Stomach (tissue), 9 donors: ENCODE data around the gene PITPNM1. TPM values are rescaled to one million over a fixed set of nuclear protein-coding genes. Genes with fewer than 3 reads are reported as not detected.

Experiments
- DNase-seq, 2 donors: peaks; one replicate each; pipeline versions ENCODE4 v3.0.0 to v3.0.0-alpha.2; 2013 to 2019
- H3K27ac ChIP-seq, 5 donors: fragments of 200-600 bp in 4 of 5; sonication (generic) in 4 of 5; one replicate each; pipeline ENCODE4 v1.5.1; 2013 to 2019; ENCODE audit warnings: mild to moderate bottlenecking in 1 of 5, moderate library complexity in 1 of 5
- H3K27me3 ChIP-seq, 3 donors: fragments of 200-600 bp; sonication (generic); one replicate each; pipeline ENCODE4 v1.5.1; 2017 to 2019; ENCODE audit warnings: mixed run types in 1 of 3
- H3K36me3 ChIP-seq, 4 donors: fragments of 200-600 bp; sonication (generic); 1 replicate in 3 of 4; 2 replicates in 1 of 4; pipeline ENCODE4 v1.5.1; 2016 to 2019
- H3K4me1 ChIP-seq, 4 donors: fragments of 200-600 bp; sonication (generic); one replicate each; pipeline ENCODE4 v1.5.1; 2016 to 2019
- H3K4me3 ChIP-seq, 4 donors: fragments of 200-600 bp; sonication (generic) in 3 of 4; one replicate each; pipeline ENCODE4 v1.5.1; 2016 to 2019; ENCODE audit warnings: mild to moderate bottlenecking in 1 of 4
- H3K9me3 ChIP-seq, 4 donors: fragments of 200-600 bp; sonication (generic); one replicate each; pipeline ENCODE4 v1.5.1; 2016 to 2019
- EP300 ChIP-seq: sonication (generic); formaldehyde crosslinking; IDR thresholded peaks from one replicate; pipeline ENCODE4 v1.6.1; 2017; ENCODE audit warnings: antibody characterized with exemption
- POLR2A ChIP-seq, 4 donors: fragments of 450-650 bp; IDR thresholded peaks; one replicate each; pipeline ENCODE4 v1.6.1; 2016; ENCODE audit warnings: antibody characterized with exemption in 4 of 4, control low read depth in 2 of 4, mild to moderate bottlenecking in 1 of 4, moderate library complexity in 1 of 4
- POLR2AphosphoS5 ChIP-seq, 3 donors: sonication (generic); formaldehyde crosslinking; IDR thresholded peaks; one replicate each; pipeline ENCODE4 v1.6.1; 2016; ENCODE audit warnings: antibody characterized with exemption in 3 of 3
- WGBS, 5 donors: extraction: QIAGEN DNeasy Blood & Tissue Kit in 3 of 5; methylation state at CpG; one replicate each; pipeline versions ENCODE4 v1.1.5 to v1.1.7; 2013 to 2018; 5-methylcytosine and 5-hydroxymethylcytosine counted together
- intact Hi-C: fragments of 100-400 bp; cut with DNase I; formaldehyde crosslinking; loops from one replicate; pipeline ENCODE4 v1.15.1; 2023; ENCODE audit warnings: low total_unique reads
- polyA plus RNA-seq, 3 donors: library from polyadenylated mRNA; stranded (reverse); fragments of 200-250 nt; gene quantifications; one replicate each; pipeline ENCODE4 v1.2.3, GENCODE V29; 2013
- total RNA-seq, 5 donors: library from RNA; depleted of rRNA; stranded (reverse); fragments of >200 nt; gene quantifications; one replicate each; pipeline versions ENCODE4 v1.1.0 to v1.2.3, GENCODE V29; 2014 to 2016
- TF ChIP-seq, protein P1 (sequence below), 7 experiments: fragments of 450-650 bp in 4 of 7; fragments of 200-600 bp in 3 of 7; sonication (generic) in 3 of 7; IDR thresholded peaks; one replicate each; pipeline ENCODE4 v1.5.1; 2016 to 2019; ENCODE audit warnings: antibody characterized with exemption in 7 of 7, control low read depth in 2 of 7, mild to moderate bottlenecking in 1 of 7
- donor health status: healthy with polysubstance abuse.
- donor health status: Bipolar disorder and iron deficiency.
- donor health status: healthy.

PITPNM1 gene
- total and polyA plus RNA-seq, 8 donors: 12.3 to 133 (median 21.1) TPM

DNA sequence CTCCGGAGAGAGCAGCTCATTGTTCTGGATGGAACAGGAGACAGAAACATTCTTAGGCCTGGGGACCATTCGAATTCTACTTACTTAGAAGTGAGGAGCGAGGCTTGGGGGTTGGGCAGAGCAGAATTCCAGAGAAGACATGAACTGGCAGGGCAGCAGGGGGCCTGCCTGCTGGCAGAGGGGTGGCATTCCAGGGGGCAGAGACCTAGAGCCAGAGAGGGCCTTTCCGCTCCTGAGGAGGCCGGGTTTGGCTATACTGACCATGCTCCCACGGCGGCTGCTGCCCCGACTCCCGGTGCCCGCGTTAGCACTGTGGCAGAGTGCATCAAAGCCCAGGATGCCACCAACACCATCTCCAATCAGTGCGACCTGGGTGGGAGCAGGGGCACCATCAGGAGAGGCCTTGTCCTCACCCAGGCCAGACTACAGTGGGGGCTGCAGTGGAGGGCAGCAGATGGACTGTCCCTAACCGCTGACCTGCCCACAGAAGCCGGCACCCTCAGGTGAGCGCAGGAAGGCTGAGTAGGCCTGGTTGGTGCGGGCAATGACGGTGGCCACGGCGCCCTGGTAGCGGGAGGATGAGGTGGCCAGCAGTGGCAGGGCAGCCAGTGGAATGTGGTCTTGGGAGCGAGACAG lies 7.4 kb downstream of the PITPNM1 start:
- Histone ChIP-seq H3K36me3 (peaks cover 12 to 94% (median 77%) of the 10 kb centered on the region in 4 donors), H3K27ac (no peak overlapping the region), H3K27me3 (peaks cover 0 to 7% (median 0%) of the 10 kb centered on the region in 3 donors), H3K4me1 (no peaks in the 10 kb centered on the region), H3K9me3 (no peaks in the 10 kb centered on the region), H3K4me3 (no peak overlapping the region)
- intact Hi-C loops: loop anchor here (10.0 kb wide), 1 partner anchor 103 kb away; the partner anchor contains the start of gene RAD9A
- no peak for DNase-seq
- TF ChIP-seq EP300 (no peak), POLR2AphosphoS5 (IDR thresholded peaks at IDR 0.05) (no peak), POLR2A (IDR thresholded peaks at IDR 0.05) (no peak)
- TF ChIP-seq, protein P1, sequence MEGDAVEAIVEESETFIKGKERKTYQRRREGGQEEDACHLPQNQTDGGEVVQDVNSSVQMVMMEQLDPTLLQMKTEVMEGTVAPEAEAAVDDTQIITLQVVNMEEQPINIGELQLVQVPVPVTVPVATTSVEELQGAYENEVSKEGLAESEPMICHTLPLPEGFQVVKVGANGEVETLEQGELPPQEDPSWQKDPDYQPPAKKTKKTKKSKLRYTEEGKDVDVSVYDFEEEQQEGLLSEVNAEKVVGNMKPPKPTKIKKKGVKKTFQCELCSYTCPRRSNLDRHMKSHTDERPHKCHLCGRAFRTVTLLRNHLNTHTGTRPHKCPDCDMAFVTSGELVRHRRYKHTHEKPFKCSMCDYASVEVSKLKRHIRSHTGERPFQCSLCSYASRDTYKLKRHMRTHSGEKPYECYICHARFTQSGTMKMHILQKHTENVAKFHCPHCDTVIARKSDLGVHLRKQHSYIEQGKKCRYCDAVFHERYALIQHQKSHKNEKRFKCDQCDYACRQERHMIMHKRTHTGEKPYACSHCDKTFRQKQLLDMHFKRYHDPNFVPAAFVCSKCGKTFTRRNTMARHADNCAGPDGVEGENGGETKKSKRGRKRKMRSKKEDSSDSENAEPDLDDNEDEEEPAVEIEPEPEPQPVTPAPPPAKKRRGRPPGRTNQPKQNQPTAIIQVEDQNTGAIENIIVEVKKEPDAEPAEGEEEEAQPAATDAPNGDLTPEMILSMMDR (IDR thresholded peaks at IDR 0.05): no peak
- WGBS, 5 donors: 90 to 97% (median 96%) methylated on average over 19 to 21 of the region's 21 CpGs

- intact Hi-C loops: loop anchor here (10.0 kb wide), 1 partner anchor 101 kb away; the partner anchor contains the start of gene RAD9A
- Histone ChIP-seq H3K4me3 (no peak overlapping the region), H3K9me3 (no peaks in the 10 kb centered on the region), H3K4me1 (no peaks in the 10 kb centered on the region), H3K27ac (no peak overlapping the region), H3K36me3 (peaks cover 20 to 96% (median 83%) of the 10 kb centered on the region in 4 donors), H3K27me3 (no peaks in the 10 kb centered on the region)
- WGBS, 5 donors: 94 to 97% (median 95%) methylated on average over 9 to 12 of the region's 12 CpGs
- TF ChIP-seq EP300: no peak
- TF ChIP-seq, protein P1 (IDR thresholded peaks at IDR 0.05): no peak
- no peak for TF ChIP-seq POLR2AphosphoS5 (IDR thresholded peaks at IDR 0.05)
- TF ChIP-seq POLR2A (IDR thresholded peaks at IDR 0.05): no peak
- DNase-seq: no peak
Measured at GRCh38 chr11:67496113-67496512, 9.1 kb downstream of the PITPNM1 start.

DNA sequence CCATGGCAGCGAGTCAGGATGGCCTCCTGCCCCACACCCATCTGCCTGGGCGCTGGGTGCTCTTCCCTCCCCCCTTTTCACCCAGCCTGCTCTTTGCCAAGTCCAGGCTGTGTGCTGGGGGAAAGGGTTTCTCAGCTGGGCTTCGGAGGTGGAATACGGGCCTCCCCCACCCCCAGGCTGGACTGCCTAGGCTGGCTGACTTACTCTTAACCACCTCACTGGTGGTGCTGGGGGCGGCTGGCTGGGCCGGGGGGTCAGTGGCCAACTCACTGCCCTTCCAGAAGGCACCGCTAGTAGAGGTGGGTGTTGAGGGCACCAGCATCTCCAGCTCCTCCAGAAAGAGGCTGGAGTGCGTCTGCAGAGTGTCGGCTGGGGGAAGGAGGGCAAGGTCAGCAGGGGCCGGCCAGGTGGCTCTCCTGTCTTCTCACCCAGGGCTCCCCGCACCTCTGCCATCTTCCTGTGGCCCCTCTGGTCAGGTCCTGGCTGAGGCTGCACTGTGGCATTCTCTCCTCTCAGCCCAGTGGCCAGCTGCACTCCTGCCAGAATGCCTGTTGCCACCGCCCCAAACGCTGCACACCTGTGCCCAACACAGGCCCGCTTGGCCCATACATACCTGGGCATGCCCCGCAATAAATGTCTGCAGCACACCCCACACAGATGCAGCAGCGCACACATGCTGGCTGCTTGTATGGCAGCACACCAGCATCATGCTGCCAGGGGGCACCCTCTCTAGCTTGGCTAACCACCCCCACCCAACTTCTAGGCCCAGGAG lies 9.7 kb downstream of the PITPNM1 start:
- H3K27me3 ChIP-seq: no peaks in the 10 kb centered on the region
- peaks cover 27 to 98% (median 89%) of the 10 kb centered on the region in 4 donors for H3K36me3 ChIP-seq
- H3K27ac ChIP-seq: no peak overlapping the region
- H3K9me3 ChIP-seq: no peaks in the 10 kb centered on the region
- TF ChIP-seq POLR2AphosphoS5 (IDR thresholded peaks at IDR 0.05): no peak
- no peak for TF ChIP-seq EP300
- no peak for TF ChIP-seq POLR2A (IDR thresholded peaks at IDR 0.05)
- TF ChIP-seq, protein P1 (IDR thresholded peaks at IDR 0.05): no peak
- DNase-seq: no peak
- intact Hi-C loops: loop anchor here (10.0 kb wide), 1 partner anchor 101 kb away; the partner anchor contains the start of gene RAD9A
- no peak overlapping the region for H3K4me3 ChIP-seq
- WGBS, 5 donors: 89 to 96% (median 94%) methylated on average over 11 to 16 of the region's 16 CpGs
- no peaks in the 10 kb centered on the region for H3K4me1 ChIP-seq

DNA sequence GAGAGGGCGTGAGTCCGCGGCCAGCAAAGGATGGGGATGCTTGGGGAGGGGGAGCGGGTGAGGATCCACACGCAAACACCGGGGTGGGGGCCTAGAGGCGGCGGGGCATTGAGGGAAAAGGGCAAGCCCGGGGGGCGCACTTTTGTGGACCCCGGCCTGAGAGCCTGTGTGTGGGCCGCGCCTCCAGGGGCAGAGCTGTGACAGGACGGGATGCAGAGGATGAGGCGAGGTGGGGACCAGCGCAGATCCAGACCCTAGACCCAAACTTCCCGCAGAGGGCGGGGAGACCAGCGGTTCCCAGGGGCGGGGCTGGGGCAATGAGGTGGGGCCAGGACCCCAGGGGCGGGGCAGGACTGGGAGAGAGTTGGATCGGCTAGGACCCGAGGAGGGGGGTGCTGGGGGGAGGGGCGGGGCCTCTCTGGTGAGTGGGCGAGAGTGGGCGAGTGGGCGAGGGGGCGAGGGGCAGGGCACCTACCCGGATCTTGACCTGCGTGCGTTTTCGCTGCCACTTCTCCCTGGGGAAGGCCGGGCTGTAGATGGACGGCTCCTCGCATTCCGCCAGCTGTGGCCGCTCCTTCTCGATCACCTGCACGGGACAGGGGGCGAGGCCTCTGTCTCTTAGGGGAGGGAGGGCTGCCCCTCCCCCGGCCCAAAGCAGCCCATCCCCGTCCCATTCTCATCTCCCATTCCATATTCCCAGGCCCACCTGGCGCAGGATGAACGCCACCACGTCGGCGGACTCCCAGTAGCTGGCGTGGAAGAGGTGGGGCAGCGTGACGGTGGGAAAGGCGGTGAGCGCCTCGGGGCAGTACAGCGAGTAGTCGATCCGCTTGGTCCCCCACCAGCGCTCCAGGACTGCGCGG lies 10.6 kb downstream of the PITPNM1 start:
- no peak for DNase-seq
- no peak overlapping the region for H3K27ac ChIP-seq
- H3K36me3 ChIP-seq: peaks cover 35 to 97% (median 92%) of the 10 kb centered on the region in 4 donors
- H3K4me3 ChIP-seq: no peak overlapping the region
- 88 to 94% (median 92%) methylated on average over 32 to 59 of the region's 59 CpGs for WGBS, 5 donors
- no peaks in the 10 kb centered on the region for H3K4me1 ChIP-seq
- no peaks in the 10 kb centered on the region for H3K9me3 ChIP-seq
- no peaks in the 10 kb centered on the region for H3K27me3 ChIP-seq
- no peak for TF ChIP-seq POLR2A (IDR thresholded peaks at IDR 0.05)
- intact Hi-C loops: loop anchor here (10.0 kb wide), 1 partner anchor 100 kb away; the partner anchor contains the start of gene RAD9A
